SU-DHL-6 (cell line): Measurements from ENCODE around the gene DLG1.

Experiments used
- H2AFZ ChIP-seq: fragments of 200-600 bp; sonication (generic); 2 replicates; pipeline ENCODE4 v1.6.1; 2014; ENCODE audit warnings: low read depth, mild to moderate bottlenecking, moderate library complexity, mixed read lengths, antibody characterized with exemption, low read length; ENCODE audit not compliant: severe bottlenecking
- H3F3A ChIP-seq: fragments of 200-600 bp; shearing (Covaris generic); 2 replicates; pipeline ENCODE4 v1.6.0; 2016; ENCODE audit warnings: antibody characterized with exemption, mild to moderate bottlenecking; ENCODE audit not compliant: insufficient read depth
- H3K27ac ChIP-seq: fragments of 200-600 bp; sonication (generic); 2 replicates; pipeline ENCODE4 v1.5.1; 2016; ENCODE audit warnings: low read depth, mild to moderate bottlenecking, low read length, moderate library complexity, mixed read lengths
- H3K27me3 ChIP-seq: fragments of 200-600 bp; sonication (generic), shearing (Covaris generic); 2 replicates; pipeline ENCODE4 v1.6.0; 2014; ENCODE audit warnings: mild to moderate bottlenecking, low read length
- H3K36me3 ChIP-seq: fragments of 200-600 bp; sonication (generic); 2 replicates; pipeline ENCODE4 v1.6.1; 2014; ENCODE audit warnings: mild to moderate bottlenecking, low read length, mixed read lengths
- H3K4me2 ChIP-seq: fragments of 300-600, 200-600 bp; shearing (Covaris generic), sonication (generic); 2 replicates; pipeline ENCODE4 v1.6.0; 2014; ENCODE audit warnings: low read length, low read depth, mild to moderate bottlenecking; ENCODE audit not compliant: poor library complexity, severe bottlenecking
- H3K4me3 ChIP-seq: fragments of 200-600 bp; sonication (generic); 2 replicates; pipeline ENCODE4 v1.5.1; 2014; ENCODE audit warnings: antibody characterized with exemption, low read length, mild to moderate bottlenecking, mixed read lengths; ENCODE audit not compliant: insufficient read depth, poor library complexity, severe bottlenecking
- H3K79me2 ChIP-seq: fragments of 200-600 bp; sonication (generic); 2 replicates; pipeline ENCODE4 v1.6.1; 2014; ENCODE audit warnings: mild to moderate bottlenecking, low read length, moderate library complexity; ENCODE audit not compliant: insufficient read depth
- H3K9ac ChIP-seq: fragments of 200-600 bp; sonication (generic); 2 replicates; pipeline ENCODE4 v1.7.0; 2014; ENCODE audit warnings: mild to moderate bottlenecking, low read length
- H3K9me2 ChIP-seq: fragments of 200-600 bp; sonication (generic); replicated peaks from 2 replicates; pipeline ENCODE4 v1.6.1; 2014; ENCODE audit warnings: low read length; ENCODE audit not compliant: insufficient read depth
- H3K9me3 ChIP-seq: fragments of 200-600 bp; sonication (generic); 2 replicates; pipeline ENCODE4 v1.6.1; 2014; ENCODE audit warnings: low read length, mixed read lengths; ENCODE audit not compliant: insufficient read depth
- H4K20me1 ChIP-seq: fragments of 200-600 bp; sonication (generic); 2 replicates; pipeline ENCODE4 v1.6.1; 2014; ENCODE audit warnings: low read depth, mild to moderate bottlenecking, antibody characterized with exemption, low read length, moderate library complexity, mixed read lengths
- EZH2phosphoT487 ChIP-seq: fragments of 200-600 bp; sonication (generic), shearing (Covaris generic); conservative IDR thresholded peaks from 2 replicates; pipeline ENCODE4 v1.6.1; 2018; ENCODE audit warnings: mild to moderate bottlenecking, antibody characterized with exemption, low read length, moderate library complexity, mixed read lengths
- TF ChIP-seq, protein P1 (sequence below): fragments of 200-600 bp; sonication (generic); IDR thresholded peaks from one replicate; pipeline ENCODE4 v1.5.1; 2017; ENCODE audit warnings: antibody characterized with exemption, mild to moderate bottlenecking, low read length, moderate library complexity; ENCODE audit not compliant: insufficient read depth, poor library complexity, severe bottlenecking

DLG1 gene

DNA sequence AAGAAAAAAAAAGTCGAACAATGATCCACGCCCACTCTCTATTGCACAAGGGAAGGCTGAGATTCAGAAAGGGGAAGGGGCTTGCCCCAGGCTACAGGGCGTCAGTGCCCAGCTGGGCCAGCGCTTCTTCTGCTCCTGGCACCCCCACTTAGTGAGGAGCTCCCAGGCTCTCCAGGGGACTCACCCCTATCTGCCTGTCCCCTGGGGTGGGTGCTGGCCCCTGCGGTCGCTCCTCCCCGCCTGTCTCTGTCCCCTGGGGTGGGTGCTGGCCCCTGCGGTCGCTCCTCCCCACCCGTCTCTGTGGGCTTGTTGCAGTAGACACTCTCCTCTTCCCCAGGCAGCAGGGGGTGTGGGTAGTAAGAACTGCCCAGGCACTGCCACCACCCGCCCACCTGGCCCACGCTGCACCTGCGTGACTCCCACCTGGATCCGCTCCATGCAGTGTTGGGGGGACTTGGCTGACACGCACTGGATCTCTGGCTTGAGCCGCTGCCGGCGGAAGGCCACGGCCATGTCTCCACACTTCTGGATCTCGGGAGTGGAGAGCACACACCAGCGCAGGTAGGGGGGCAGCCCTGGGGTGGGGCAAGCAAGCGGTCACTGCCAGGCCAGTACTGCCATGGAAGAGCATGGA lies 283.4 kb downstream of the DLG1 start:
- no peak overlapping the region for H3K9ac ChIP-seq
- no peak overlapping the region for H3K4me2 ChIP-seq
- H3K4me3 ChIP-seq = no peak overlapping the region
- H3K36me3 ChIP-seq = no peaks in the 10 kb centered on the region
- H3K27ac ChIP-seq = no peak overlapping the region
- H3K9me3 ChIP-seq = no peaks in the 10 kb centered on the region
- no peak overlapping the region for H2AFZ ChIP-seq
- H3K27me3 ChIP-seq = no peaks in the 10 kb centered on the region
- TF ChIP-seq EZH2phosphoT487 = no peak
- TF ChIP-seq, protein P1, sequence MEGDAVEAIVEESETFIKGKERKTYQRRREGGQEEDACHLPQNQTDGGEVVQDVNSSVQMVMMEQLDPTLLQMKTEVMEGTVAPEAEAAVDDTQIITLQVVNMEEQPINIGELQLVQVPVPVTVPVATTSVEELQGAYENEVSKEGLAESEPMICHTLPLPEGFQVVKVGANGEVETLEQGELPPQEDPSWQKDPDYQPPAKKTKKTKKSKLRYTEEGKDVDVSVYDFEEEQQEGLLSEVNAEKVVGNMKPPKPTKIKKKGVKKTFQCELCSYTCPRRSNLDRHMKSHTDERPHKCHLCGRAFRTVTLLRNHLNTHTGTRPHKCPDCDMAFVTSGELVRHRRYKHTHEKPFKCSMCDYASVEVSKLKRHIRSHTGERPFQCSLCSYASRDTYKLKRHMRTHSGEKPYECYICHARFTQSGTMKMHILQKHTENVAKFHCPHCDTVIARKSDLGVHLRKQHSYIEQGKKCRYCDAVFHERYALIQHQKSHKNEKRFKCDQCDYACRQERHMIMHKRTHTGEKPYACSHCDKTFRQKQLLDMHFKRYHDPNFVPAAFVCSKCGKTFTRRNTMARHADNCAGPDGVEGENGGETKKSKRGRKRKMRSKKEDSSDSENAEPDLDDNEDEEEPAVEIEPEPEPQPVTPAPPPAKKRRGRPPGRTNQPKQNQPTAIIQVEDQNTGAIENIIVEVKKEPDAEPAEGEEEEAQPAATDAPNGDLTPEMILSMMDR = no peak
- no peaks in the 10 kb centered on the region for H3F3A ChIP-seq
- H3K79me2 ChIP-seq = no peaks in the 10 kb centered on the region
- no peaks in the 10 kb centered on the region for H4K20me1 ChIP-seq
- no peaks in the 10 kb centered on the region for H3K9me2 ChIP-seq

DNA sequence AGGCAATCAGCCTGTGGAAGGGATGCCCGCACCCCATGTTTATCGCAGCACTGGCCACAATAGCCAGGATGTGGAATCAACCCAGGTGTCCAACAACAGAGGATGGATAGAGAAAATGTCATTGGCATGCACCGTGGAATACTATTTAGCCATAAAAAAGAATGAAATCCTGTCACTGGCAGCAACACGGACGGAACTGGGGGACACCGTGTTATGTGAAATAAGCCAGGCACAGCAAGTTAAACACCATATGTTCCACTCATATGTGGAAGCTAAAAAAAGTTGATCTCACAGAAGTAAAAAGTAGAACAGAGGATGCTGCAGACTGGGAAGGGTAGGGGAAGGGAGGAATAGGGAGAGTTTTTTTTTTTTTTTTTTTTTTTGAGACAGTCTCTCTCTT lies 284.4 kb downstream of the DLG1 start:
- no peak overlapping the region for H3K4me2 ChIP-seq
- no peaks in the 10 kb centered on the region for H4K20me1 ChIP-seq

DNA sequence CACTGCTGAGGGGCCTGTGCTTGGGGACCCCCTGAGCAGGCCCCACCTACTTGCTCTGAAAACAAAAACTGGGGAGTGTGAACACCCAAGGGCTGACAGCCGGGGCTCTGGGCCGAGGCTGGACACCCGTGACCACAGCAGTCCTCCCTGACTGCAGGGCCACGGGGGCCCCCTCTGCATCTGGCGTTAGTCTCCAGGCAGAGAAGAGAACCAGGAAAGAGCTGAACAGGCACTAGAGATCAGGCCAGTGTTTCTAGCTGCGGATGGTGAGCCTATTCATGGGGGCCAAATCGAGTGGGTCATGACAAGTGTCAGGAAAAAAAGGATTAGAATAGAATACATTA lies 285.9 kb downstream of the DLG1 start:
- H3K4me3 ChIP-seq = no peak overlapping the region
- H3K27me3 ChIP-seq = no peaks in the 10 kb centered on the region
- no peaks in the 10 kb centered on the region for H3K9me2 ChIP-seq
- H3K27ac ChIP-seq = no peak overlapping the region
- no peak overlapping the region for H3K9ac ChIP-seq
- no peaks in the 10 kb centered on the region for H4K20me1 ChIP-seq
- no peaks in the 10 kb centered on the region for H3K9me3 ChIP-seq
- H3K4me2 ChIP-seq = no peak overlapping the region
- TF ChIP-seq EZH2phosphoT487 = no peak
- TF ChIP-seq, protein P1 = no peak
- no peaks in the 10 kb centered on the region for H3K36me3 ChIP-seq
- no peaks in the 10 kb centered on the region for H3K79me2 ChIP-seq
- H3F3A ChIP-seq = no peaks in the 10 kb centered on the region
- no peak overlapping the region for H2AFZ ChIP-seq

More for the DNA sequence above, 284.4 kb downstream of the DLG1 start:
- TF ChIP-seq EZH2phosphoT487 = no peak
- TF ChIP-seq, protein P1 = no peak
- no peak overlapping the region for H3K9ac ChIP-seq
- no peaks in the 10 kb centered on the region for H3F3A ChIP-seq
- no peaks in the 10 kb centered on the region for H3K27me3 ChIP-seq
- H3K4me3 ChIP-seq = no peak overlapping the region
- H3K9me2 ChIP-seq = no peaks in the 10 kb centered on the region
- no peaks in the 10 kb centered on the region for H3K9me3 ChIP-seq
- H3K79me2 ChIP-seq = no peaks in the 10 kb centered on the region
- no peak overlapping the region for H3K27ac ChIP-seq
- H2AFZ ChIP-seq = no peak overlapping the region
- H3K36me3 ChIP-seq = no peaks in the 10 kb centered on the region
